GM12801 (cell line): ENCODE results near the gene UBN1.

ENCODE experiments used
- CTCF ChIP-seq: IDR thresholded peaks from one replicate; pipeline ENCODE4 v1.5.1; 2011; ENCODE audit warnings: control low read depth; ENCODE audit not compliant: insufficient read length; ENCODE audit errors: extremely low read depth

Gene UBN1

GRCh38 chr16:4913130-4913773 lies 66.0 kb downstream of the UBN1 start:
- TF ChIP-seq CTCF = no peak

- TF ChIP-seq CTCF = no peak
Measured at GRCh38 chr16:4913774-4914525, 66.7 kb downstream of the UBN1 start.

GRCh38 chr16:4914528-4915225 lies 67.4 kb downstream of the UBN1 start:
- no peak for TF ChIP-seq CTCF

GRCh38 chr16:4915226-4915761 lies 68.0 kb downstream of the UBN1 start:
- TF ChIP-seq CTCF = no peak

- TF ChIP-seq CTCF = no peak
Measured at GRCh38 chr16:4917117-4917516, 69.8 kb downstream of the UBN1 start.

GRCh38 chr16:4918781-4919251 lies 71.5 kb downstream of the UBN1 start:
- no peak for TF ChIP-seq CTCF

GRCh38 chr16:4920826-4921225 lies 73.5 kb downstream of the UBN1 start:
- TF ChIP-seq CTCF = no peak
